C1 segment of cervical spinal cord (tissue), 14 donors: ENCODE measurements around the gene SPATA32.
"Not testable (repeated sequence)": the region's sequence is repeated elsewhere in the genome, so short reads cannot be mapped to it uniquely, and the experiment has no call there.

Source experiments
- DNase-seq, 14 donors: peaks; one replicate each; lab custom pipeline; 2025; lab: John Stamatoyannopoulos, UW

SPATA32 gene, protein sequence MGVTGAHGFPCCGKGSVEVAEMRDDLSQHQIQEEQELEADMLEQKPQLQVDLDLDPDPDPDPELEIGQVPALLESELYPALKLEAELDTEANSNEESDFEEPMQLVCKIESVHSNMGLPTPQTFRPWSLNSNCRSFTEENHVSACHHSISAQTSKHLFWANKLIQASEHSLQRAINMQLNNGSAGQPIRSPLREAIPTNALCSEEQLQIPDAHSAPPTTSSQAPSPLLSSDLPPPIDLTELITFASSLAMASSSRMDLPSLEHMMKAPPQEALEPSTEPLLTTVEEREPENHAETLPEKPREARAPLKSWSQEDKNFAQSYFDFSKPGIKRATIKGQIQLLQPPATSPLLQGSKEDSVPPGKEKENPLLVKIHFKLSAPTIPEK

DNA sequence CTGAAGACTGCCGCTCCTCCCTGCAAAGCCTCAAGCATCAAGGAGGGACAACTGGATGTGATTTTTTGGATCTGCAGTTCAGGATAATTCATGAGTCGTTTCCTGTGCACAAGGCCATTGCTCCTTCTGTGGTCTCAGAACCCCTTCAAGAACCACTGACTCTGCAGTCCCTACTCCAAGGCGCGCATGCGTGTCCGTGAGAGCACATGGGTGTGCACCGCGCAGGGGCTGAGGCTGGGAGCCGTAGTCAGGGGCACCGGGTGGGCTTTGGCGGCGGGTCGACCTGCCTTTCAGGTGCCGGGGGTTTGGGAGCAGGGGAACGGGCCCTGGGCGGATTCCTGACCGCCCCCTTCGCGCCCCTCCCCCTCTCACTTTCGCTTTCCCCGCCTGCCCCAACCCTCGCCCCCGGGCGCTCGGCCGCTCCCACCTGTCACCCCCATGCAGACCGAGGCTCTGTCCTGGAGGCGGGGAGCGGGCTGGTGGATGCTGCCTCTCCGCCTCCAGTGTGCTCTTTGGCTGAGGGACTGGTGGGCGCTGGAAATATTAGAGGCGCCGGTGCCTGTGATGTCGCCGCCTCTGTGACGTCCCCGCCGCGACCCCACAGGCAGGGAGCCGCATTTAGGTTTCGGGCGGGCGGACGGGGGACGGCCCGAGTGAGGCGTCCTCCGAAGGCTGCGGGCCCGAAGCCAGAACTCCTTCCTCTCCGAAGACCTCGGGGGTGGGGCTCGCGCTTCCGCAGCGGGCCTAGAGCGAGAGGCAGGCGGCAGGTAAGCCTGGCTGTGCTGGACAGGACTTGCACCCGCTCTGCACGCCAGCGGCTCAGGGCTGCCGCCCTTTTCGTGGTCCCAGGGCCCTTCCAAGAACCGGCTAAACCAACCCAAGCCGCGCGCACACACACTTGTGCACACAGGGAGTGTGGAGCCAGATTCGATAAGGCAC lies at the start of gene SPATA32:
TSS of gene SPATA32 (minus strand) at position 518 of the 939 bp plus-strand sequence. CDS start at position 440, 78 bp downstream.
- peak in 7 of 14 donors; percentile 10 to 61 (median 26) for DNase-seq

DNA sequence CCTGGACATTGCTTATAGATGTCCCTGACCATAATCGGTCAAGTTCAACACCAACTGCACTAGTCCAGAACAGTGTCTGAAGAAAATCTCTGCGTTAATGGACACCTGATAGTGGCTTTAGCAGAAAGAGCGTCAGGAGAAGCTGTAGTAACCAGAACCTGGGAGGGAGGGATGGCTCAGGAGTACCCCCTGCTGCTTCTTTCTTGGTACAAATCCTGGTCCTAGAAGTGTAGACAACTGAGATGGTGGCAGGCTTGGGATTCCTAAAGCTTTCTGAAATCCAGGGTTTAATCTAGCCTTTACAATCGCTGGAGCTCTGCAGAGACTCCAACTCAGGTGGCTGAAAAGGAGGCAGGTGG lies 49.5 kb upstream of the SPATA32 start:
- no peak for DNase-seq

DNA sequence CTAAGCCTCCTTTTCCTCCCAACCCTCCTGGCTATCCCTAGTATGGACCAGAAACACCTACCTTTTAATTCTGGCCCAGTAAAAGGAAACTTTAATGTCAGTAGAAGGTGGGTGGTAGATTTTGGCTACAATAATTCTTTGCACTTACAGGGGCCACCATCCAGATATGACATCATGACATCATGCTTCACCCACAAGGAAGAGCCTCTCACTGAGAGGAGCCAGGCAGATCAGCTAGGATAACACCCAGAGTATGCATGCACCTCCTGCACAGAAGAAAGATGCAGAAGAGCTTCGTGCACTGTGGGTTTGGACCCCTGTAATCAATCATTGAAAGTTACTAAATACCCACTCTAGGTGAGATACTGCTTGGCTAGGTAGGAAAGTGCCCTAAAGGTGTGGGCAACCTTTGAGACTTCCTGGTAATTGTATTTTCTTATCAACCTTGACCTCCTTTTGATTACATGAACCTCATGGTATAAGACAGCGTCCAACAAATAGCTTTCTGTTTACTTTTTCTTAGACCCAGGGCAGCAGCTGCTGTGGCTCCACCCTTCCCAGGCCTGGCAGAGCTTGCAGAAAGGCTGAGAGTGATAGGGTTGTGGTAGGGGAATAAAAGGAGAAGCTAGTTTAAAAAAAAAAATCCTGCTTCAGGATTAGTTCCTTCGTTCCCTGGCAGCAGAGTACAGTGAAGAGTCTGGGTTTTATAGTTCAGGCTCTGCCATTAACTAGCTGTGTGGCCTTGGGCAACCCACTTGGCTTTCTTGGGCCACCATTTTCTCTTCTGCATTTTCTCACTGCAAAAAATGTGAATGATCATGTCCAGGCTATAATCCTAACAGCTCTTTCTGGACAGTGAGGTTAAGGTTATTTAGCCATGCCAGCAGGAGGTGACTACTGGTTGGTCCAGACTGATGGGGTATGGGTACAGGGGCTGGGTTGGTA lies 48.8 kb upstream of the SPATA32 start:
- no peak for DNase-seq

- DNase-seq = no peak
Measured at GRCh38 chr17:45309400-45309799, 47.5 kb upstream of the SPATA32 start.

GRCh38 chr17:45308840-45309239 lies 46.9 kb upstream of the SPATA32 start:
- DNase-seq = no peak

DNA sequence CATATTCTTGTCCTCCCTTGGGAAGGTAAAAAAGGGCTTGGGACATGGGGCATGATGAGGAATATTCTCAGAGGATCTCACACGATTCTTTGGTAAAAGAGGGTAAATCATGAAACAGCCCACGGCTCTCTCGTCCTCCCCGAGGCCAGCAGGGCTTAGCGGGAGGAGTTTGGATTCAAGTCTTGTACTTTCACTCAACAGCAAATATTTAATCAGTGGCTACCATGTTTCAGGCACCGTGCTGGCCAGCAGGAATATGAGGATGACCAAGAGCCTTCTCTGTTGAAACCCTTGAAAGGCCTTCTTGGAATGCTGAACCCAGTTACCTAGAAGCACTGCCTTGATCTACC lies 46.1 kb upstream of the SPATA32 start:
- no peak for DNase-seq

GRCh38 chr17:45307290-45308015 lies 45.6 kb upstream of the SPATA32 start:
- DNase-seq = peak in 1 of 14 donors; percentile 53

- no peak for DNase-seq
Measured at GRCh38 chr17:45306623-45307022, 44.7 kb upstream of the SPATA32 start.

DNA sequence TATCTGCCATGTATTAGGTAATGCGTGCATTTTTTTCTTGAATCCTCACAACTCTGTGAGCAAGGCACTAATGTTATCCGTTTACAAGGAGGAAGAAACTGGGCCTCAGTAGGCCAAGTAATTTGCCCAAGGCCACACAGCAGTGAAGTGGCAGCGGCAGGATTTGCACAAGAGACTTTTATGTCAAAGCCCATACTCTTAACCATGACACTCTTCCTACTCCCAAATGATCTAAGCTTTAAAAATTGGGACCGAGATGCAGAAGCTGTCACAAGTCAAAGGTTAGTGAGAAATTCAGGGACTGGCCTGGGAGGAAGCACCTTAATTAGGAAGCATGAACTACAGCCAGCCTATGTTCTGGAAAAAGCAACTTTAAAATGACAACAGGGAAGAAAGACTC lies 44.2 kb upstream of the SPATA32 start:
- no peak for DNase-seq

DNA sequence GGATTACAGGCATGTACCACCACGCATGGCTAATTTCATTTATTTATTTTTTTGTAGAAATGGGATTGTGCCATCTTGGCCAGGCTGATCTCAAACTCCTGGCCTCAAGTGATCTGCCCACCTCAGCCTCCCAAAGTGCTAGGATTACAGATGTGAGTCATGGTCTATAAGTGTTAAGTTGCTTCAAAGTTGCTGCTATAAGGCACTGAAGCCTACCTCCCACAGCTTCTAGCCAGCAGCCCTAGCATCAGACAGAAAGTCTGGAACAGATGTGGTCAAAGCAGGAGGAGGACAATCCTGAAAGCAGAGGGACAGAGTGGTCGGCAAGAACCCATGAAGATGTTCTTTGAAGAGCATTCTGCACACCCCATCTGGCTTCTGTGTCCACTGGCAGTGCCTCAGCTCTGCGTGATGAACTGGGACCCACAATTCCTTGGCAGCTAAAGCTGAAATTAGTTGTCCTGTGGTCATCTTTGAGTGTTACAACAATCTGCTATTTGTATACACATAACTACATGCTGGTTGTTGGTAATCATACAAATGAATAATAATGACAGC lies 43.7 kb upstream of the SPATA32 start:
- no peak for DNase-seq

DNA sequence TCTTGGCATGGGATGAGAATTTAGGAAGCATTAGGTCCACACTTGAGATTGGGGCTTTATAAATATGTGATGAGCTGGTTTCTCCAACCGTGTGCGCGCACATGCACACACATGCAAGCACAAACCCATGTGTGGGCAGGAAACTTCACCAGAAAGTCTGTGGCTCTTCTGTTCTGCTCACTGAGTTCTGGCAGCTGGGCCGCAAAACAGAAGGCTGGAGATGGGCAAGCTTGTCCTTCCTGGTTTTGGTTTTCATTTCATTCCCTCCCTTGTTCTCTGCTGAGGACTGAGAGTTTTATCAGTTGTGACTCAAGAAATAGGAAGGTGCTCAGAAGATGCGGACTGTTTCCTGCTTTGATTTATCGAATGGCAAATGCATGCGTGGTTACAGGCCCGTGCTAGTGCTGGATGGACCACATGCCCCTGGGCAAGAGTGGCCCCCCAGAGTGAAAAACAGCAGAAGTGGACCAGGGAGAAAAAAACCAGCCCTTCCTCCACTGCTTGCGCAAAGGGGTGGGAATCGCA lies 40.8 kb upstream of the SPATA32 start:
- no peak for DNase-seq

GRCh38 chr17:45302220-45302619 lies 40.3 kb upstream of the SPATA32 start:
- DNase-seq = not testable (repeated sequence)

- DNase-seq = no peak
Measured at GRCh38 chr17:45301674-45302073, 39.8 kb upstream of the SPATA32 start.

DNA sequence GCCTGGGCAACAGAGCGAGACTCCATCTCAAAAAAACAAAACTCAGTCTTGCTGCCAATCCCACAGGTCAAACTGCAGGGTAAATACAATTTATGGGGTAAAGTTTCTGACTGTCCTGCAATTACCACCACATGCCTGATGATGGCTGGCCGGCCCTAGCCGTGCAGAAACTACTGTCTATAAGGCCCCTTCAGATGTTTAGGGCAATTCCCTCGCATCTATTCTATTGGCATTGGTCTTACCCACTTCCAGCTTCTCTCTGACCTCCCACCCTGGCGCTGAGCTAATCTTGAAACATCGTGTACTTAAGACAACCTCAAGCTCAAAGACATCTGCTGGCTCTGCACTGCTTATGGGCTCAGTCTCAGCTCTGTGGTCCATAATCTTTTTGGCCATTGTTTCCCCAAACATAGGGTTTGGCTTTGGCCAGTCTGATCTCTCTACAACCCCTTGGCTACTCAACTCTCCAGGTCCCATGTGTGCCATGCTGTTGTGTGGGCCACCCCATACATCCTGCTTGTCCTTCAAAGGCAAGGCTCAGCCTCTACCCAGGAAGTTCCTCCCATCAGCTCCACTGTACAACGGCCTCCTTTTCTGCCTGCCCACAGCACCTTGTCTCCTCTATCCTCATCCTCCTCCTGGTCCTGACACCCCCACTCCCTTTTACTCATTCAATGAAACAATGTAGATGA lies 38.3 kb upstream of the SPATA32 start:
- no peak for DNase-seq

GRCh38 chr17:45299361-45299760 lies 37.5 kb upstream of the SPATA32 start:
- peak in 4 of 14 donors; percentile 18 to 24 (median 22) for DNase-seq

DNA sequence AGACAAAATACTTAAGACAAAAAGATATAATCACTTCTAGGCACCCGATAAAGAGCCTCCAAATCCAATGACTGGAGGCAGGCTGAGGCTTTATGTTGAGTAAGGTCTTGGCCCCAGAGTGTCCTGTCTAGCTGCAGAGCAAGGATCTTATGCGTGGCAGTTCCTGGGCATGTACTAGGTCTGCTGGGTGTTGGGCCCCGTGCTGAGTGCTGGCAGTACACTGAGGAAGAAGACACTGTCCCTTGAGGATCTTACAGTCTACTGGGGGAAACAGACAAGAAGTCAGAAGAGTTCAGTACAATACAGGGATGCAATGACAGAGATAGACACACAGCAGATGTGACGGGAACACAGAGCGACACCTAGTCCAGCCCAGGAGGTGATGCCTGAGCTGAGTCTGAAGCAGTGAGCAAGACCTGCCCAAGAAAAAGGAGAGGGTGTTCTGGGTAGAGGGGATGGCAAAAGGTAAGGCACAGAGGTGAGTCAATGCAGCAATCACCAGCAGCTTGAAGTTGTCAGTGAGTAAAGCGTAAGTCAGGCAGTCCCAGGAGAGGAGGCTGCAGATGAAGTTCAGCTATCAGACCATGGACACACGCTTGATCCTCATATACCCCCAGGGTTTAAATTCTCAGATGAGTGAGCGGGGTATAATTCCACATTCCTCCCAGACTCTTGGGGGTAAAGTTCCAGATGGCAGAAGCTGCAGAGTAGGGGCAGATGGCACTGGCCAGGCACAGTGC lies 36.8 kb upstream of the SPATA32 start:
- DNase-seq = no peak

DNA sequence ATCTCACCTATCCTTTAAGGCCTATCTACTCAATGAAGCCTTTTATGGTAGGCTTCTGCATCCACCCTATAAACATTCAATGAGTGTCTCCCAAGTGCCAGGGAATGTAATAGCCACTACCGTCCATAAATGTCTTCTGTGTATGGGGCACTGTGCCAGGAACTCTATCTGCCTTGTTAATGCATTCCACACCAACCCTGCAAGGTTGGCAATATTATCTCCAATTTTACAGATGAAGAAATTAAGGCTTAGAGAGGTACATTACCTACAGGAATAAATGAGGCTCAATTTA lies 34.9 kb upstream of the SPATA32 start:
- DNase-seq = no peak

DNA sequence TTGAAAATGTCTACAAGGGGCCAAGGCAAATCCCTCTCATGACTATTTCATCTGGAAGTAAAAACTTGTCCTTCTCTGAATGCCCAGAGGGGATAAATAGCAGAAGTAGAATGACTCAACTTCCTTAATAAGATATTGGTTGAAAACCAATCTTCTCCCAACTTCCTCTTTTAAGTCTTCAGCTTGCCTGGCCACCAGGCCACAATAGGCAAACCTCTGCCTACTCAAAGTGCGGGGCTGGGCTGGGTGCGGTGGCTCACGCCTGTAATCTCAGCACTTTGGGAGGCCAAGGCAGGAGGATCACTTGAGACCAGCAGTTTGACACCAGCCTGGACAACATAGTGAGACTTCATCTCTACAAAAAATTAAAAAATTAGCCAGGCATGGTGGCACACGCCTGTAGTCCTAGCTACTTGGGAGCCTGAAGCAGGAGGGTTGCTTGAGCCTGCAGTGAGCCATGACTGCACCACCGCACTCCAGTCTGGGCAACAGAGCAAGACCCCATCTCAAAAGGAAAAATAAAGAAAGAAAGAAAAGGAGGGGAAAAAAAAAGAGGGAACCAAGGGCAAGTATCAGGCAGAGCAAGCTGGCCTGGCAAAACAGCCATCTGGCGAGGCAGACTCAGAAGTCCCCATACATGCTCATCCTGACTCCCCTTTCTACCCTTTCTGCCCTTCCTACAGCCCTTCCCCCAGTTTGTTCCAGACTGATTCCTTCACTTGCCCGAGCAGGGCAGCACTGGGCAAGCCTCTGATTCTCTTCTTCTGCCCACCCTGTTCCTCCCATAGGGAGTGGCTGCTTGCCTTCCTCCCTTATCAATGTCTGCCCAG lies 34.3 kb upstream of the SPATA32 start:
- no peak for DNase-seq
